K562 (cell line): Measurements from ENCODE around the gene CARMIL3. TPM values are rescaled to one million over a fixed set of nuclear protein-coding genes. Genes with fewer than 3 reads are reported as not detected.

Experiments
- ATAC-seq: fragments of 200-7000 bp; cut with Tn5 transposase; 3 replicates; pipeline ENCODE4 v1.9.1; 2020; ENCODE audit warnings: moderate library complexity
- BruUV-seq: library from RNA; stranded (reverse); fragments of 400-500 nt; replicated peaks from 2 replicates; lab custom pipeline; 2021; lab: Mats Ljungman, UMichigan
- CTCF ChIA-PET: fragments of 300-600 bp; formaldehyde crosslinking; extraction: SDS; loops from one replicate; lab custom pipeline; 2021; ENCODE audit warnings: low intra/inter-chr PET ratio; lab: Yijun Ruan, JAX
- POLR2A ChIA-PET: fragments of 300-600, 350-650 bp; sonication (Branson Sonifier 250); formaldehyde crosslinking; extraction: SDS; loops from one replicate; lab custom pipeline; 2021; ENCODE audit warnings: antibody characterized with exemption, inconsistent platforms; lab: Yijun Ruan, JAX
- DNase-seq, 4 experiments: peaks; one replicate each; pipeline versions ENCODE4 v3.0.0 to v3.0.0-alpha.2; 2011 to 2018; ENCODE audit warnings: low spot score in 3 of 4, mixed read lengths in 3 of 4; ENCODE audit errors: extremely low read depth in 1 of 4
- FAIRE-seq: peaks from 2 replicates; lab custom pipeline; 2011; peaks lifted over from hg19 to GRCh38; lab: Jason Lieb, UNC
- H2AFZ ChIP-seq: 2 replicates; pipeline ENCODE4 v1.6.0; 2011; ENCODE audit warnings: low read depth, low read length, control low read depth, inconsistent platforms
- H3K27ac ChIP-seq: fragments of 200-600 bp; 3 replicates; pipeline ENCODE4 v1.8.0; 2011; ENCODE audit warnings: low read depth, mild to moderate bottlenecking, control low read depth, inconsistent platforms, low read length, moderate library complexity, mixed read lengths; ENCODE audit errors: extremely low read depth
- H3K27me3 ChIP-seq, 2 experiments: fragments of 300-600 bp in 1 of 2; 2 replicates in 1 of 2; 3 replicates in 1 of 2; pipeline versions ENCODE4 v1.6.0 to v1.8.0; 2011; ENCODE audit warnings: inconsistent platforms in 2 of 2, low read length in 2 of 2, mild to moderate bottlenecking in 1 of 2, mixed read lengths in 1 of 2, moderate library complexity in 1 of 2; ENCODE audit not compliant: control insufficient read depth in 2 of 2, insufficient read depth in 2 of 2
- H3K36me3 ChIP-seq: fragments of 300-600 bp; 3 replicates; pipeline ENCODE4 v1.8.0; 2011; ENCODE audit warnings: mild to moderate bottlenecking, low read length, inconsistent platforms; ENCODE audit not compliant: control insufficient read depth, insufficient read depth
- H3K4me1 ChIP-seq, 2 experiments: fragments of 200-600 bp in 1 of 2; replicated peaks in 1 of 2; 2 replicates in 1 of 2; 3 replicates in 1 of 2; pipeline versions ENCODE4 v1.5.1 to v1.8.0; 2011; ENCODE audit warnings: inconsistent platforms in 2 of 2, low read length in 2 of 2, mild to moderate bottlenecking in 1 of 2, mixed read lengths in 1 of 2, moderate library complexity in 1 of 2; ENCODE audit not compliant: control insufficient read depth in 2 of 2, insufficient read depth in 2 of 2
- H3K4me2 ChIP-seq: 2 replicates; pipeline ENCODE4 v1.6.1; 2011; ENCODE audit warnings: low read length, control low read depth, inconsistent platforms, mixed read lengths; ENCODE audit not compliant: insufficient read depth
- H3K4me3 ChIP-seq: fragments of 200-600 bp; sonication (generic), shearing (Covaris generic); 2 replicates; pipeline ENCODE4 v1.5.1; 2016; ENCODE audit warnings: control low read depth, inconsistent platforms
- H3K79me2 ChIP-seq: fragments of 200-600 bp; 3 replicates; pipeline ENCODE4 v1.8.0; 2011; ENCODE audit warnings: low read length, inconsistent platforms; ENCODE audit not compliant: control insufficient read depth, insufficient read depth
- H3K9ac ChIP-seq, 2 experiments: 2 replicates each; pipeline versions ENCODE4 v1.6.0 to v1.6.1; 2011; ENCODE audit warnings: low read depth in 2 of 2, low read length in 2 of 2, control low read depth in 1 of 2, inconsistent platforms in 1 of 2, mild to moderate bottlenecking in 1 of 2, mixed read lengths in 1 of 2; ENCODE audit not compliant: insufficient read depth in 1 of 2
- H3K9me1 ChIP-seq: one replicate; pipeline ENCODE4 v1.6.0; 2011; ENCODE audit warnings: inconsistent platforms, mild to moderate bottlenecking, low read length, moderate library complexity; ENCODE audit not compliant: control insufficient read depth, insufficient read depth
- H3K9me3 ChIP-seq: replicated peaks from 2 replicates; pipeline ENCODE4 v1.5.1; 2011; ENCODE audit warnings: low read depth, low read length, inconsistent platforms; ENCODE audit not compliant: control insufficient read depth, insufficient read depth
- H4K20me1 ChIP-seq: replicated peaks from 2 replicates; pipeline ENCODE4 v1.6.1; 2011; ENCODE audit warnings: low read length, inconsistent platforms, mixed read lengths; ENCODE audit not compliant: control insufficient read depth, insufficient read depth
- ARID1B ChIP-seq: fragments of 450-650 bp; IDR thresholded peaks from 2 replicates; pipeline ENCODE4 v1.6.1; 2016; ENCODE audit warnings: antibody characterized with exemption, mild to moderate bottlenecking, inconsistent platforms
- CBX5 ChIP-seq: IDR thresholded peaks from 2 replicates; pipeline ENCODE4 v1.6.1; 2014; ENCODE audit warnings: low read depth, borderline replicate concordance
- E2F1 ChIP-seq: sonication (generic); formaldehyde crosslinking; IDR thresholded peaks from 2 replicates; pipeline ENCODE4 v1.8.1; 2023; ENCODE audit warnings: mild to moderate bottlenecking, missing genetic modification reagents, moderate library complexity
- E2F8 ChIP-seq: fragments of 450-650 bp; IDR thresholded peaks from 2 replicates; pipeline ENCODE4 v1.7.1; 2018; ENCODE audit warnings: mild to moderate bottlenecking, low read depth; ENCODE audit not compliant: partially characterized antibody
- FUS ChIP-seq: fragments of 200-400 bp; formaldehyde crosslinking; optimal IDR thresholded peaks from 2 replicates; pipeline ENCODE3; 2017; ENCODE audit warnings: low read depth, low read length
- ILF3 ChIP-seq: fragments of 450-650 bp; IDR thresholded peaks from 2 replicates; pipeline ENCODE4 v1.6.1; 2018; ENCODE audit warnings: antibody characterized with exemption, mild to moderate bottlenecking, moderate library complexity, borderline replicate concordance
- MYC ChIP-seq, 2 experiments: fragments of 250-450 bp in 1 of 2; sonication (Bioruptor Pico) in 1 of 2; IDR thresholded peaks; 2 replicates each; pipeline versions ENCODE4 v1.5.1 to v1.6.1; 2012 to 2021; ENCODE audit warnings: low read depth in 2 of 2, borderline replicate concordance in 1 of 2, improper control_type of control experiment in 1 of 2, low read length in 1 of 2, mild to moderate bottlenecking in 1 of 2, moderate library complexity in 1 of 2
- NUFIP1 ChIP-seq: fragments of 450-650 bp; IDR thresholded peaks from 2 replicates; pipeline ENCODE4 v1.6.1; 2018; ENCODE audit not compliant: partially characterized antibody
- RUNX1 ChIP-seq: sonication (generic); IDR thresholded peaks from 2 replicates; pipeline ENCODE4 v1.6.1; 2016; ENCODE audit warnings: antibody characterized with exemption, low read depth
- SMAD2 ChIP-seq: fragments of 150-350 bp; IDR thresholded peaks from 2 replicates; pipeline ENCODE4 v1.6.1; 2014; ENCODE audit warnings: low read depth, mild to moderate bottlenecking, low read length
- ZBTB11 ChIP-seq, 3 experiments: fragments of 200-800 bp in 1 of 3; fragments of 250-450 bp in 1 of 3; fragments of 450-650 bp in 1 of 3; sonication (Bioruptor Pico) in 1 of 3; sonication (Bioruptor generic) in 1 of 3; formaldehyde crosslinking in 1 of 3; IDR thresholded peaks; 2 replicates each; pipeline versions ENCODE4 v1.6.1 to v1.8.0; 2016 to 2022; ENCODE audit warnings: mild to moderate bottlenecking in 2 of 3, missing genetic modification characterization in 2 of 3, missing compliant biosample characterization in 1 of 3, moderate library complexity in 1 of 3
- ZNF764 ChIP-seq: fragments of 250-450 bp; sonication (Bioruptor Pico); IDR thresholded peaks from 2 replicates; pipeline ENCODE4 v1.4.0; 2020; ENCODE audit warnings: low read depth, mild to moderate bottlenecking, moderate library complexity
- ZNF778 ChIP-seq: fragments of 450-650 bp; formaldehyde crosslinking; IDR thresholded peaks from 2 replicates; pipeline ENCODE4 v1.4.0; 2020; ENCODE audit warnings: mild to moderate bottlenecking, moderate library complexity
- WGBS: fragments of 100-300 bp; shearing (Covaris generic); methylation state at CpG from one replicate; pipeline ENCODE4 v1.1.6; 2016; ENCODE audit warnings: low coverage, mixed read lengths; ENCODE audit not compliant: insufficient coverage; ENCODE audit errors: missing lambda C conversion rate; 5-methylcytosine and 5-hydroxymethylcytosine counted together
- in situ Hi-C: fragments of 300-500 bp; cut with MboI; formaldehyde crosslinking; loops from 4 replicates; pipeline ENCODE4 v1.15.0; 2018; ENCODE audit warnings: inconsistent platforms, mixed read lengths
- intact Hi-C: fragments of 100-400 bp; cut with micrococcal nuclease; formaldehyde crosslinking; loops from 2 replicates; pipeline ENCODE4 v1.14.2; 2022
- polyA plus RNA-seq, 8 experiments: library from polyadenylated mRNA; depleted of rRNA in 4 of 8; stranded (reverse) in 5 of 8; unstranded in 3 of 8; fragments of >200 nt; fragmentation: Nextera tagmentation in 2 of 8; fragmentation: Illumina TruSeq in 1 of 8; extraction: Ambion mirVana in 2 of 8; extraction: Trizol in 1 of 8; gene quantifications; 2 replicates each; pipeline versions ENCODE4 v1.2.1 to v1.2.3, GENCODE V29; 2011 to 2014; ENCODE audit warnings: inconsistent platforms in 1 of 8, missing spikeins in 1 of 8
- total RNA-seq, 7 experiments: library from RNA; depleted of rRNA in 6 of 7; stranded (reverse); fragments of >200 nt in 6 of 7; fragmentation: Illumina TruSeq in 2 of 7; extraction: Trizol in 2 of 7; gene quantifications; 2 replicates each; pipeline versions ENCODE4 v1.2.1 to v1.2.3, GENCODE V29; 2011 to 2021; ENCODE audit warnings: low replicate concordance in 1 of 7

The CARMIL3 gene
- total and polyA plus RNA-seq, 9 of the 15 experiments (the other 6 are each of a cell fraction or from before 2014, with no cell fraction given) = 0.01 to 0.11 (median 0.05) TPM; not detected in 5

GRCh38 chr14:24077086-24077485, 25.3 kb downstream of the CARMIL3 start:
- Histone ChIP-seq H4K20me1 (no peaks in the 10 kb centered on the region), H3K9me3 (no peaks in the 10 kb centered on the region), H2AFZ (no peak overlapping the region), H3K9ac (no peak overlapping the region), H3K4me1 (peaks cover 15 to 32% of the 10 kb centered on the region in 2 experiments), H3K27ac (no peak overlapping the region), H3K4me3 (no peak overlapping the region), H3K36me3 (no peaks in the 10 kb centered on the region), H3K79me2 (no peaks in the 10 kb centered on the region), H3K9me1 (no peaks in the 10 kb centered on the region), H3K4me2 (no peak overlapping the region), H3K27me3 (peaks cover 0 to 9% of the 10 kb centered on the region in 2 experiments; a peak in 2 of 5 replicates)
- no peak for TF ChIP-seq FUS
- TF ChIP-seq E2F8 = no peak
- no peak for TF ChIP-seq ZNF764 (CRISPR knock-in tag)
- no peak for TF ChIP-seq MYC (IDR thresholded peaks at IDR 0.05; ENCODE audit: low read depth, low read length)
- no peak for TF ChIP-seq MYC (CRISPR knock-in tag; IDR thresholded peaks at IDR 0.05; ENCODE audit: borderline replicate concordance, low read depth)
- TF ChIP-seq CBX5 = no peak
- no peak for TF ChIP-seq ARID1B
- no peak for TF ChIP-seq SMAD2
- TF ChIP-seq ZBTB11 (CRISPR knock-in tag; IDR thresholded peaks at IDR 0.05) = no peak
- TF ChIP-seq ILF3 = no peak
- TF ChIP-seq NUFIP1 = no peak
- no peak for TF ChIP-seq E2F1 (CRISPR knock-in tag)
- TF ChIP-seq ZNF778 (CRISPR knock-in tag) = no peak
- TF ChIP-seq RUNX1 = no peak
- DNase-seq = no peak
- in situ Hi-C loops = no loop called here
- 62% methylated on average over 15 of the region's 23 CpGs for WGBS
- ChIA-PET POLR2A (interaction anchor here (0.7 kb wide), 1 partner anchor 17 kb away, joined by 4 read pairs; the partner anchor contains the start of gene PCK2), CTCF (interaction anchor here (0.6 kb wide), 1 partner anchor 1216 kb away, joined by 4 read pairs; no protein-coding TSS in a partner anchor)
- ATAC-seq = no peak
- no TSS peak for BruUV-seq
- FAIRE-seq = no peak
- intact Hi-C loops = no loop called here
